NCI-H2171 treated with DMSO at 0.1 percent for 48 hours (cell line): ENCODE results near the gene EMC7.
"Not testable (repeated sequence)": the region's sequence is repeated elsewhere in the genome, so short reads cannot be mapped to it uniquely, and the experiment has no call there.

Source experiments
- DNase-seq: peaks from one replicate; lab custom pipeline; 2025; lab: John Stamatoyannopoulos, UW

Gene EMC7

DNA sequence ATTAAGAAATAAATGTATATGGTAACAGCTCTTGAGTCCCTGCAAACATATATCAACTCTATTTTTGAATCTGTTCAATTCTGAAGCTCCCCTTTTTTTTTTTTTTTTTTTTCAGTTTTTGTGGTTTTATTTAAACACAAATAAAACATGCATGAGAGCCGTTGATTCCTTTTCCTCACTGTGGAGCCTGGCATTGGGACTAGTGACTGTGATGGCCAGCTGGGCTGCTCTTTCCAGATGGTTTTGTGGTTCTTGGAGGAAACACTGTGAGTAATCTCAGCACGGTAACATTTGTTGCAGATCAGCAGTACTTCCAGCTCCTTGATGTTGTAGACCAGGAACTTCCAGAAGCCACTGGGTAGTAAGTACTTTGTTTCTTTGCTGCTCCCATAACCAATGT, 15.9 kb downstream of the EMC7 start:
- no peak for DNase-seq

GRCh38 chr15:34084086-34084485, 17.6 kb downstream of the EMC7 start:
- no peak for DNase-seq

DNA sequence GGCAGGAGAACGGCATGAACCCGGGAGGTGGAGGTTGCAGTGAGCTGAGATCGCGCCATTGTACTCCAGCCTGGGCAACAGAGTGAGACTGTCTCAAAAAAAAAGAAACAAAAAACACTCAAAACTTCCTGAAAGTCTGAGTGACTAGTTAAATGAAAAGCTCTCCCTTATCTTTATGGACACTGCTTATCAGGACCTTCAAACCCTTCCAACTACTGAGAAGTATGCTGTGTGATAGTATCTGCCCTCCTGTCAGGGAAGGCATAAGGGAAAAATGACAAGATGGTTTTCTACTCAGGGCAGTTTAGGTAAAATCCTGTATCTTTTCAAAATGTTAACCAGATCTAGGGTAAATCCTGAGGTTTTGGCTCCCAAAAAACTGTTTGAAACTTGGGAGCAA, 21.8 kb downstream of the EMC7 start:
- no peak for DNase-seq

GRCh38 chr15:34078900-34079299, 22.8 kb downstream of the EMC7 start:
- no peak for DNase-seq

- DNase-seq, result no peak
Observed at GRCh38 chr15:34076785-34077184, 24.9 kb downstream of the EMC7 start.

GRCh38 chr15:34070003-34070402, 31.7 kb downstream of the EMC7 start:
- no peak for DNase-seq

DNA sequence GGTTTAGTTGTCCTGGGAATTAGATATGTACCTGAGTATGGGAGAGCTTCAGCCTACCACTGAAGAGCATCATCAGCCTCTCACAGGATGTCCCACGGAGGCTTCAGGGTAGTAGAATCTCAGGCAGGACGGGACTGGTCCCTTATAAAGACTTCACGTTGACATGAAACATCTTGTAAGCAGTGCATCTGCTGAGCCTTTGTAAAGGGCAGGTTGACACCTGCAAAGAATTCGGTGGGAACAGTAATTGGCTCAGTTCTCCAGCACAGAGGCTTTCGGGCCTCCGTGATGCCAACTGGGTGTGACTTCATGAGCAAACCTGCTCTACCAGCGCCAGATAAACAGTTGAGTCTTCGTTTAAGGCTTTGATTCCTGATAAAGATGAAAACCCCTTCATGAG, 35.7 kb downstream of the EMC7 start:
- DNase-seq, result no peak

DNA sequence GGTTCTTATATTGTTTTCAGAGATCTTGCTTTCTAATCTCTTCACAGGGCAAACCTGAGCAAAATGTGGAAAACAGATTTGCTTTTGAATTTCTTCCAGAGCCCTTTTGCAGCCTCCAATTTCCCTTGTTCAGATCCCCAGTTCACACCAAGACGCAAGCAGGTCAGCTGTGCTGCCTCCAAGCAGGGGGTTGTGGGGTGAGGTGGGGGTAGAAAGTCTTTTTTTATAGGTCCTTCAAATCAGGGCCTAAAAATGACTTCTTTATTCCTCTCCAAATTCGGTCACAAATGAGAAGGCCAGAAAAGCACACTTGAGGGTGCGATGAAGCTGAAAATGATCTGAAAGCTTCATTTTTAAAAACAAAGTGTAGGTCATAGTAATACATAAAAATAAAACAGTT, 36.4 kb downstream of the EMC7 start:
- DNase-seq, result no peak

- no peak for DNase-seq
Observed at GRCh38 chr15:34064438-34064837, 37.2 kb downstream of the EMC7 start.

GRCh38 chr15:34059946-34060345, 41.7 kb downstream of the EMC7 start:
- DNase-seq, result no peak

DNA sequence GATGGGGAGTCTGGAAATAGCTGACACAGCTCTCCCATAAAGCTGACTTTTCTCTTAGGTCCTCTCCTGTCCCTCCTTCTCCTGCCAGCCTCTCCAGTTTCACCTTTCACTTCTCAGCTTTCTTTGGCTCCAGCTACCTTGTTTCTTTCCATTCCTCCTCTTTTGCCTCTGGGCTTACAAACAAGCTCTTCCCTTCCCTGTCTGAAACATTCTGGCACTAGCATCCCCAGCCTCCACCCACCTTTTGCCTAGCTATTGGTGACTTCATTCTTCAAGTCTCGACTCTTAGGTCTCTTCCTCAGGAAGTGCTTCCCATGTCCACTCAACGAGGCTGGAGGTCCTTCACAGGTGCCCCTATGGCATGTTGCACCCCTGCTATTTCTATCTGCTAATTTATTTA, 42.2 kb downstream of the EMC7 start:
- no peak for DNase-seq

- no peak for DNase-seq
Observed at GRCh38 chr15:34056911-34057310, 44.8 kb downstream of the EMC7 start.

DNA sequence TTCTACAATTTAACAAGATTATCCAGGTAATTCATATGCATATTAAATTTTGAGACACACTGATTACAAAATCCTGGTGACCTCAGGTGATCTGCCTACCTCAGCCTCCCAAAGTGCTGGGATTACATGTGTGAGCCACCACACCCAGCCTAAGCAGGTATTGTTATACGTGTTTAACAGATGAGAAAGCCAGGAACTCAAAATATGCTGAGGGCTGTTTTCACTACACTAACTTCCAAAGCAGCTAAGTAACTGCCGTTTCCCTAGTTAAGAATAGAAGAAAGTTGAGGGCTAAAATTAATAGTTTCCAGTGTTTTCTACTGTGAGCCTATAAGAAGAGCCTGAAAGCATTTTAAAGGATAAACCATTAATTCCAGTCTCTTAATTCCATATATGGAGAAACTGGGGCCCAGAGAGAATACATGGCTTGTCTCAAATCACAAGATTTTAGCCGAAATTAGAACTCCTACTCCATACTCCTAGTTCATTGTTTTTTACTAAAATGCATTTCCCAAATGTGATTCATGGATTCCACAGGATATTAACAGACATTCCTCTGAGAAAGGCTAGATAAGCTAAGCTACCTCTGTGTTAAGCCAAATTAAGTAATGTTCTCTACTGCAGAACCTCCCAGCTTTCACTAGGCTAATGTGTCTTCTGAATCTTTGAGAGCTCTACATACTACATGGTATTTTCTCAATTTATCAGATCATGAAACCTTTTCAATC, 45.6 kb downstream of the EMC7 start:
- no peak for DNase-seq

DNA sequence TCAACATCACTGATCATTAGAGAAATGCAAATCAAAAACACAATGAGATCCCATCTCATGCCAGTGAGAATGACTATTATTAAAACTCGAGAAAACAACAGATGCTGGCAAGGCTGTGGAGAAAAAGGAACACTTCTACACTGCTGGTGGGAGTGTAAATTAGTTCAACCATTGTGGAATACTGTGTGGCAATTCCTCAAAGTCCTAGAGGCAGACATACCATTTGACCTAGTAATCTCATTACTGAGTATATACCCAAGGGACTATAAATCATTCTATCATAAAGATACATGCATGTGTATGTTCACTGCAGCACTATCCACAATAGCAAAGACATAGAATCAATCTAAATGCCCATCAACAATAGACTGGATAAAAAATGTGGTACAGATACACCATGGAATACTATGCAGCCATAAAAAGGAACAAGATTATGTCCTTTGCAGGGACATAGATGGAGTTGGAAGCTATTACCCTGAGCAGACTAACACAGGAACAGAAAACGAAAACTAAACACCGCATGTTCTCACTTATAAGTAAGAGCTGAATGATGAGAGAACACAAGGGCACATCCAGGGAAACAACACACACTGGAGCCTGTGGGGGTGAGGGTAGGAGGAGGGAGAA, 47.5 kb downstream of the EMC7 start:
- no peak for DNase-seq

- not testable (repeated sequence) for DNase-seq
Observed at GRCh38 chr15:34050385-34050784, 51.3 kb downstream of the EMC7 start.

DNA sequence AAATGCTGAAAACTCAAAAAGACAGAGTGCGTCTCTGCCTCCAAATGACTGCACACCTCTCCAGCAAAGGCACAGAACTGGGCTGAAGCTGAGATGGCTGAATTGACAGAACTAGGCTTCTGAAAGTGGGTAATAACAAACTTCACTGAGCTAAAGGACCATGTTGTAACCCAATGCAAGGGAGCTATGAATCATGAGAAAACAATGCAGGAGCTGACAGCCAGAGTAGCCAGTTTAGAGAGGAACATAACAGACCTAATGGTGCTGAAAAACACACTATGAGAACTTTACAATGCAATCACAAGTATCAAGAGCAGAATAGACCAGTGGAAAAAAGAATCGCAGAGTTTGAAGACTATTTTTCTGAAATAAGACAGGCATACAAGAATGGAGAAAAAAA, 52.5 kb downstream of the EMC7 start:
- DNase-seq, result no peak

GRCh38 chr15:34047893-34048775, 53.5 kb downstream of the EMC7 start:
- DNase-seq, result no peak

DNA sequence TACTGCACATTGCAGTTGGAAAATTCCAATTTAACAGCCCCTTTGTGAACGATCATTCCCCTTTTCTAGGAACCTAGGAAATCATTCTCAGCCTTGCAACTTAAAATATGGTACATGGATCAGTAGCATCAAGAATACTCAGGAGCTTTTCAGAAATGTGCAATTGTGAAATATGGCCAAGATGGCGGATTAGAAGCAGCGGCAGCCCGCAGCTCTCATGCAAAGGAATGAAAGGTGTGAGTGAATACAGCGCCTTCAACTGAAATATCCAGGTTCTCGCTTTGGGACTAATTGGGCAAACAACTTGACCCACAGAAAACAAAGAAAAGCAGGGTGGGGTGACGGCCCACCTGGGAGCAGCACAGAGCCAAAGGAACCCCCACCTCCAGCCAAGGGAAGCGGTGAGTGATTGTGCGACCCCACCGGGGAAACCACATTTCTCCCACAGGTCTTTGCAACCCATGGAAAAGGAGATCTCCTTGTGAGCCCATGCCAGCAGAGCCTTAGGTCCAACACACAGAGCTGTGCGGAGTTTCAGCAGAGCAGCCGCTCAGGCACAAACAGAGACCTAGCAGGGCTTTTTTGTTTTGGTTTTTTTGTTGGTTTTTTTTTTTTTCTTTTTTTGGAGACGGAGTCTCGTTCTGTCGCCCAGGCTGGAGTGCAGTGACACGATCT, 55.1 kb downstream of the EMC7 start:
- DNase-seq, result no peak

- DNase-seq, result no peak
Observed at GRCh38 chr15:34043813-34044212, 57.8 kb downstream of the EMC7 start.

- no peak for DNase-seq
Observed at GRCh38 chr15:34043391-34043790, 58.3 kb downstream of the EMC7 start.

GRCh38 chr15:34039790-34040113, 61.9 kb downstream of the EMC7 start:
- DNase-seq, result no peak
